HEK293 (cell line): ENCODE data around the gene CCDC24.

ENCODE experiments used
- CTCF ChIP-seq: fragments of 450-650 bp; formaldehyde crosslinking; IDR thresholded peaks from 2 replicates; pipeline ENCODE4 v1.5.1; 2016; ENCODE audit warnings: missing biosample characterization, missing genetic modification characterization
- MEIS1 ChIP-seq: sonication (generic); formaldehyde crosslinking; IDR thresholded peaks from 2 replicates; pipeline ENCODE4 v1.8.1; 2022; ENCODE audit warnings: missing genetic modification reagents, mild to moderate bottlenecking, borderline replicate concordance
- SETDB1 ChIP-seq: IDR thresholded peaks from one replicate; pipeline ENCODE4 v1.6.1; 2017; ENCODE audit warnings: mild to moderate bottlenecking, low read length, moderate library complexity, mixed read lengths; ENCODE audit not compliant: insufficient read length
- SP2 ChIP-seq: fragments of 450-650 bp; formaldehyde crosslinking; IDR thresholded peaks from 2 replicates; pipeline ENCODE4 v1.5.1; 2016; ENCODE audit warnings: missing biosample characterization, missing genetic modification characterization
- ZNF140 ChIP-seq: fragments of 450-650 bp; formaldehyde crosslinking; IDR thresholded peaks from 2 replicates; pipeline ENCODE4 v1.5.1; 2016; ENCODE audit warnings: missing biosample characterization, missing genetic modification characterization
- ZNF274 ChIP-seq, 2 experiments: fragments of 200-500 bp in 1 of 2; fragments of 450-650 bp in 1 of 2; sonication (Bioruptor generic) in 1 of 2; formaldehyde crosslinking in 1 of 2; IDR thresholded peaks; 2 replicates each; pipeline versions ENCODE4 v1.5.1 to v1.6.1; 2014 to 2016; ENCODE audit warnings: borderline replicate concordance in 1 of 2, inconsistent platforms in 1 of 2, low read length in 1 of 2, missing biosample characterization in 1 of 2, missing genetic modification characterization in 1 of 2
- ZNF324 ChIP-seq: fragments of 450-650 bp; formaldehyde crosslinking; IDR thresholded peaks from 2 replicates; pipeline ENCODE4 v1.5.1; 2016; ENCODE audit warnings: missing biosample characterization, missing genetic modification characterization
- ZNF530 ChIP-seq: fragments of 450-650 bp; formaldehyde crosslinking; IDR thresholded peaks from 2 replicates; pipeline ENCODE4 v1.5.1; 2016; ENCODE audit warnings: low read depth, missing biosample characterization, missing genetic modification characterization
- ZNF629 ChIP-seq: fragments of 450-650 bp; formaldehyde crosslinking; IDR thresholded peaks from 2 replicates; pipeline ENCODE4 v1.5.1; 2017; ENCODE audit warnings: missing biosample characterization, missing genetic modification characterization
- ZNF707 ChIP-seq: fragments of 450-650 bp; formaldehyde crosslinking; IDR thresholded peaks from 2 replicates; pipeline ENCODE4 v1.5.1; 2016; ENCODE audit warnings: missing biosample characterization, missing genetic modification characterization
- ZSCAN30 ChIP-seq: fragments of 450-650 bp; IDR thresholded peaks from 2 replicates; pipeline ENCODE4 v1.5.1; 2018; ENCODE audit warnings: missing biosample characterization, mild to moderate bottlenecking, missing genetic modification characterization, moderate library complexity
- ZSCAN4 ChIP-seq: fragments of 450-650 bp; formaldehyde crosslinking; IDR thresholded peaks from 2 replicates; pipeline ENCODE4 v1.5.1; 2017; ENCODE audit warnings: missing biosample characterization, missing genetic modification characterization

GRCh38 chr1:43944860-43945259 is 46.5 kb upstream of the CCDC24 start:
- TF ChIP-seq ZSCAN30 (tag by site-specific recombination) (no peak), ZNF324 (tag by site-specific recombination) (no peak), ZNF274 (IDR thresholded peaks at IDR 0.05; ENCODE audit: low read length) (no peak), ZNF274 (tag by site-specific recombination; IDR thresholded peaks at IDR 0.05; ENCODE audit: borderline replicate concordance) (no peak), SP2 (tag by site-specific recombination) (no peak), CTCF (tag by site-specific recombination) (no peak), ZNF707 (tag by site-specific recombination) (no peak), MEIS1 (CRISPR knock-in tag) (no peak), SETDB1 (no peak), ZNF140 (tag by site-specific recombination) (no peak), ZSCAN4 (tag by site-specific recombination) (no peak), ZNF530 (tag by site-specific recombination) (no peak), ZNF629 (tag by site-specific recombination) (no peak)
